Uterus (tissue), 4 donors: ENCODE measurements around the gene RAB22A. TPM values are rescaled to one million over a fixed set of nuclear protein-coding genes. Genes with fewer than 3 reads are reported as not detected.
"Not testable (repeated sequence)": the region's sequence is repeated elsewhere in the genome, so short reads cannot be mapped to it uniquely, and the experiment has no call there.

ENCODE experiments used
- DNase-seq, 2 donors: peaks; one replicate each; pipeline ENCODE4 v3.0.0-alpha.2; 2019 to 2020
- H3K27ac ChIP-seq, 2 donors: fragments of 200-600 bp; sonication (generic); 1 replicate in 1 of 2; 2 replicates in 1 of 2; pipeline ENCODE4 v1.5.1; 2016 to 2018
- H3K27me3 ChIP-seq, 2 donors: fragments of 200-600 bp; sonication (generic); one replicate each; pipeline ENCODE4 v1.5.1; 2018 to 2019; ENCODE audit warnings: control low read depth in 1 of 2
- H3K36me3 ChIP-seq, 2 donors: fragments of 200-600 bp; sonication (generic); one replicate each; pipeline ENCODE4 v1.5.1; 2019; ENCODE audit warnings: control low read depth in 1 of 2
- H3K4me1 ChIP-seq, 2 donors: fragments of 200-600 bp; sonication (generic); one replicate each; pipeline ENCODE4 v1.5.1; 2018 to 2019; ENCODE audit warnings: control low read depth in 1 of 2
- H3K4me3 ChIP-seq, 2 donors: fragments of 200-600 bp; sonication (generic); 1 replicate in 1 of 2; 2 replicates in 1 of 2; pipeline ENCODE4 v1.5.1; 2018 to 2019; ENCODE audit warnings: mild to moderate bottlenecking in 1 of 2
- H3K9me3 ChIP-seq, 2 donors: fragments of 200-600 bp; sonication (generic); one replicate each; pipeline ENCODE4 v1.5.1; 2019; ENCODE audit warnings: control low read depth in 1 of 2
- CTCF ChIP-seq, 4 experiments: fragments of 200-600 bp in 2 of 4; fragments of 450-650 bp in 2 of 4; sonication (generic) in 2 of 4; IDR thresholded peaks; one replicate each; pipeline ENCODE4 v1.5.1; 2016 to 2019; ENCODE audit warnings: antibody characterized with exemption in 4 of 4, mild to moderate bottlenecking in 2 of 4, moderate library complexity in 1 of 4
- POLR2A ChIP-seq, 2 donors: fragments of 450-650 bp; IDR thresholded peaks; one replicate each; pipeline ENCODE4 v1.6.1; 2016; ENCODE audit warnings: antibody characterized with exemption in 2 of 2, mild to moderate bottlenecking in 1 of 2, moderate library complexity in 1 of 2
- intact Hi-C: fragments of 100-400 bp; cut with DNase I; formaldehyde crosslinking; loops from one replicate; pipeline ENCODE4 v1.15.1; 2023; ENCODE audit warnings: low total_unique reads
- total RNA-seq, 4 donors: library from RNA; depleted of rRNA in 3 of 4; stranded (reverse); fragments of >200 nt in 3 of 4; gene quantifications; one replicate each; pipeline versions ENCODE4 v1.1.0 to v1.2.4, GENCODE V29; 2014 to 2023
- donor health status: DM: yes; HTN: yes; CAD: no.

RAB22A gene
- total RNA-seq, 4 donors from 2014 or later, result 9.5 to 29.7 (median 23.3) TPM

- H3K4me3 ChIP-seq, result peak overlapping the region in 1 of 2 donors; percentile 3
- H3K36me3 ChIP-seq, result no peaks in the 10 kb centered on the region
- DNase-seq, result no peak
- H3K27me3 ChIP-seq, result no peaks in the 10 kb centered on the region
- TF ChIP-seq CTCF (IDR thresholded peaks at IDR 0.05) (no peak), POLR2A (IDR thresholded peaks at IDR 0.05) (no peak)
- H3K4me1 ChIP-seq, result peaks cover 0 to 4% of the 10 kb centered on the region in 2 donors
- H3K27ac ChIP-seq, result peak overlapping the region; percentile 43 to 51
- no peaks in the 10 kb centered on the region for H3K9me3 ChIP-seq
- intact Hi-C loops, result no loop called here
Measured at GRCh38 chr20:58366866-58367265, 57.4 kb downstream of the RAB22A start.

- H3K36me3 ChIP-seq, result no peaks in the 10 kb centered on the region
- no peaks in the 10 kb centered on the region for H3K4me1 ChIP-seq
- intact Hi-C loops, result no loop called here
- no peak overlapping the region for H3K27ac ChIP-seq
- no peak overlapping the region for H3K4me3 ChIP-seq
- TF ChIP-seq CTCF (IDR thresholded peaks at IDR 0.05), result no peak
- no peak for TF ChIP-seq POLR2A (IDR thresholded peaks at IDR 0.05)
- DNase-seq, result no peak
- H3K27me3 ChIP-seq, result no peaks in the 10 kb centered on the region
- no peaks in the 10 kb centered on the region for H3K9me3 ChIP-seq
Measured at GRCh38 chr20:58372806-58373205, 63.3 kb downstream of the RAB22A start.

GRCh38 chr20:58373296-58373695 is 63.8 kb downstream of the RAB22A start:
- intact Hi-C loops, H3K27me3 ChIP-seq, H3K4me3 ChIP-seq, H3K9me3 ChIP-seq, DNase-seq, H3K4me1 ChIP-seq, H3K36me3 ChIP-seq, H3K27ac ChIP-seq: not testable (repeated sequence)

- Histone ChIP-seq H3K27ac (no peak overlapping the region), H3K27me3 (peaks cover 0 to 3% of the 10 kb centered on the region in 2 donors), H3K4me1 (no peaks in the 10 kb centered on the region), H3K36me3 (no peaks in the 10 kb centered on the region), H3K9me3 (no peaks in the 10 kb centered on the region), H3K4me3 (no peak overlapping the region)
- DNase-seq, result no peak
- intact Hi-C loops, result no loop called here
- TF ChIP-seq CTCF (IDR thresholded peaks at IDR 0.05) (no peak), POLR2A (IDR thresholded peaks at IDR 0.05) (no peak)
Measured at GRCh38 chr20:58374027-58374850, 64.7 kb downstream of the RAB22A start.

- no peak for DNase-seq
- Histone ChIP-seq H3K4me3 (no peak overlapping the region), H3K36me3 (no peaks in the 10 kb centered on the region), H3K9me3 (no peaks in the 10 kb centered on the region), H3K27me3 (peaks cover 0 to 3% of the 10 kb centered on the region in 2 donors), H3K4me1 (no peaks in the 10 kb centered on the region), H3K27ac (no peak overlapping the region)
- TF ChIP-seq POLR2A (IDR thresholded peaks at IDR 0.05) (no peak), CTCF (IDR thresholded peaks at IDR 0.05) (no peak)
- intact Hi-C loops, result no loop called here
Measured at GRCh38 chr20:58374906-58375758, 65.6 kb downstream of the RAB22A start.
